OCI-LY7 (cell line): Measurements from ENCODE around the gene PIWIL1. TPM values are rescaled to one million over a fixed set of nuclear protein-coding genes. Genes with fewer than 3 reads are reported as not detected.

Experiments used
- BruUV-seq: library from RNA; stranded (reverse); fragments of 400-500 nt; replicated peaks from 2 replicates; lab custom pipeline; 2021; lab: Mats Ljungman, UMichigan
- CTCF ChIA-PET: fragments of 300-600 bp; sonication (Branson Sonifier 250); formaldehyde crosslinking; loops from one replicate; lab custom pipeline; 2022; ENCODE audit warnings: antibody characterized with exemption; ENCODE audit not compliant: unreplicated experiment; lab: Charles Lee
- POLR2A ChIA-PET: fragments of 300-600 bp; sonication (Branson Sonifier 250); formaldehyde crosslinking; loops from one replicate; lab custom pipeline; 2022; ENCODE audit warnings: antibody characterized with exemption; lab: Charles Lee
- DNase-seq: peaks from one replicate; pipeline ENCODE4 v3.0.0-alpha.2; 2015; ENCODE audit warnings: low spot score
- H2AFZ ChIP-seq: fragments of 200-600 bp; sonication (generic), shearing (Covaris generic); 2 replicates; pipeline ENCODE4 v1.6.1; 2014; ENCODE audit warnings: mild to moderate bottlenecking, antibody characterized with exemption, low read length, moderate library complexity
- H3K27ac ChIP-seq: fragments of 200-600 bp; sonication (generic); 2 replicates; pipeline ENCODE4 v1.5.1; 2014; ENCODE audit warnings: mixed run types, low read depth, mild to moderate bottlenecking, moderate library complexity, low read length, inconsistent platforms; ENCODE audit not compliant: poor library complexity, severe bottlenecking
- H3K36me3 ChIP-seq: fragments of 200-600 bp; sonication (generic); 2 replicates; pipeline ENCODE4 v1.6.1; 2014; ENCODE audit warnings: mild to moderate bottlenecking, antibody characterized with exemption, low read length, moderate library complexity, mixed read lengths; ENCODE audit not compliant: insufficient read depth
- H3K4me1 ChIP-seq: fragments of 200-600 bp; sonication (generic); 2 replicates; pipeline ENCODE4 v1.5.1; 2014; ENCODE audit warnings: mild to moderate bottlenecking, low read length; ENCODE audit not compliant: insufficient read depth, poor library complexity, severe bottlenecking
- H3K4me2 ChIP-seq: fragments of 200-600 bp; sonication (generic); 2 replicates; pipeline ENCODE4 v1.6.1; 2014; ENCODE audit warnings: mild to moderate bottlenecking, low read length
- H3K4me3 ChIP-seq: fragments of 200-600 bp; sonication (generic); 2 replicates; pipeline ENCODE4 v1.5.1; 2014; ENCODE audit warnings: mild to moderate bottlenecking, low read depth, low read length; ENCODE audit not compliant: poor library complexity, severe bottlenecking
- H3K79me2 ChIP-seq: fragments of 200-600 bp; sonication (generic); 2 replicates; pipeline ENCODE4 v1.6.1; 2016; ENCODE audit warnings: low read depth, mild to moderate bottlenecking, low read length, moderate library complexity, mixed read lengths; ENCODE audit not compliant: insufficient read depth
- H3K9me2 ChIP-seq: fragments of 200-600 bp; sonication (generic); 2 replicates; pipeline ENCODE4 v1.6.1; 2016; ENCODE audit warnings: mild to moderate bottlenecking, low read length, mixed read lengths; ENCODE audit not compliant: insufficient read depth
- H3K9me3 ChIP-seq: fragments of 200-600 bp; sonication (generic); 2 replicates; pipeline ENCODE4 v1.6.1; 2014; ENCODE audit warnings: mild to moderate bottlenecking, mixed run types, low read length, mixed read lengths
- H4K20me1 ChIP-seq: fragments of 200-600 bp; sonication (generic); 2 replicates; pipeline ENCODE4 v1.6.1; 2014; ENCODE audit warnings: mild to moderate bottlenecking, antibody characterized with exemption, low read length, moderate library complexity, mixed read lengths; ENCODE audit not compliant: insufficient read depth
- EZH2phosphoT487 ChIP-seq: fragments of 200-600 bp; sonication (generic); IDR thresholded peaks from 2 replicates; pipeline ENCODE4 v1.6.1; 2018; ENCODE audit warnings: low read depth, borderline replicate concordance, mild to moderate bottlenecking, mixed run types, antibody characterized with exemption, low read length, moderate library complexity, mixed read lengths
- intact Hi-C: fragments of 100-400 bp; cut with micrococcal nuclease; formaldehyde crosslinking; loops from one replicate; pipeline ENCODE4 v1.10.0; 2022; ENCODE audit not compliant: unreplicated experiment
- total RNA-seq, 2 experiments: library from RNA; depleted of rRNA in 1 of 2; stranded (reverse); fragments of >200 nt in 1 of 2; shearing (Covaris generic) in 1 of 2; gene quantifications; 2 replicates each; pipeline ENCODE4 v1.2.3, GENCODE V29; 2014 to 2022
- TF ChIP-seq, protein P1 (sequence below): fragments of 200-600 bp; sonication (generic); conservative IDR thresholded peaks from 2 replicates; pipeline ENCODE4 v1.5.1; 2014; ENCODE audit warnings: mild to moderate bottlenecking, antibody characterized with exemption, low read length, moderate library complexity, mixed read lengths

Gene PIWIL1
- total RNA-seq, 2 experiments from 2014 or later, result not detected

DNA sequence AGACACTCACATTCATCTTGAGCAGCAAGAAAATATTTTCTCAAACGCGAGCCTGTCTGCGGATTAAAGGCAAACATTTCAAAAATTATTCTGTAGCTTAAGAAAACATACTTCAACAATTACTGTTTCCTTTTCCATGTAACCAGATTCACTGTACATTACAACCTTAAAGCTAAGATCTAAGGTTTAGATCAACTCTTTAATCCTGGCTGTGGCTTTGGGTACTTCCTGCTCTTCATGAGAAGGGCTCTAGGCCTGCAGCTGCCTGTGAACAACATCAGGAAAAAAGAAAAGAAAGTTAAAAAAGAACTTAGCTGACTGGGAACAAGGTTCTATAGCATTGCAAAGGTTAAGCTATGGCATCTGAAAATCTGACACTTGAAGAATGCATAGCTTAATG, 21.4 kb upstream of the PIWIL1 start:
- no peaks in the 10 kb centered on the region for H4K20me1 ChIP-seq
- H3K27ac ChIP-seq, result no peak overlapping the region
- no peak overlapping the region for H3K4me2 ChIP-seq
- no peaks in the 10 kb centered on the region for H3K9me2 ChIP-seq
- no peak overlapping the region for H3K4me3 ChIP-seq
- intact Hi-C loops, result no loop called here
- no TSS peak for BruUV-seq
- H3K4me1 ChIP-seq, result no peaks in the 10 kb centered on the region
- no peak overlapping the region for H2AFZ ChIP-seq
- no peak for TF ChIP-seq EZH2phosphoT487
- no peaks in the 10 kb centered on the region for H3K9me3 ChIP-seq
- no peaks in the 10 kb centered on the region for H3K36me3 ChIP-seq
- H3K79me2 ChIP-seq, result no peaks in the 10 kb centered on the region
- CTCF ChIA-PET, result no interaction called here
- POLR2A ChIA-PET, result interaction anchor here (0.7 kb wide), 1 partner anchor 431 kb away, joined by 3 read pairs; no protein-coding TSS in a partner anchor
- no peak for DNase-seq

DNA sequence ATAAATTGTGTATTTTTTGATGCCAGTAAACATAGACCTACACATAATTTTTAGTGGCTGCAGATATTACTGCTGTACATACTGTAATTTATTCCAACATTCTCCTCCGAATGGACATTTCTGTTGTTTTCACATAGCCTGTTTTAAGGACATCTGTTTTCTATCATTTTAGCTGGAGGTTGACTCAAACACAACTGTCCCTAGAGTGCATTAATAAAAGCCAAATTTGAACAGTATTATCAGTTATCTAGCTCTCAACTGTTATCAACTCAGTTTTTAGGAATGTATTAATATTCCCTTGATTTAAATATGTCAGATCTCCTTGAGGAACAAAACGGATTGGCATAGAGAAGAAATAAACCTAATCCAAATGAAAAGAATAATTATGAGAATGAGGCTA, 17.2 kb upstream of the PIWIL1 start:
- Histone ChIP-seq H3K36me3 (no peaks in the 10 kb centered on the region), H3K9me2 (no peaks in the 10 kb centered on the region), H3K4me3 (no peak overlapping the region), H3K4me1 (no peaks in the 10 kb centered on the region), H4K20me1 (no peaks in the 10 kb centered on the region), H2AFZ (no peak overlapping the region), H3K4me2 (no peak overlapping the region), H3K27ac (no peak overlapping the region), H3K79me2 (no peaks in the 10 kb centered on the region), H3K9me3 (no peaks in the 10 kb centered on the region)
- TF ChIP-seq EZH2phosphoT487, result no peak
- TF ChIP-seq, protein P1, sequence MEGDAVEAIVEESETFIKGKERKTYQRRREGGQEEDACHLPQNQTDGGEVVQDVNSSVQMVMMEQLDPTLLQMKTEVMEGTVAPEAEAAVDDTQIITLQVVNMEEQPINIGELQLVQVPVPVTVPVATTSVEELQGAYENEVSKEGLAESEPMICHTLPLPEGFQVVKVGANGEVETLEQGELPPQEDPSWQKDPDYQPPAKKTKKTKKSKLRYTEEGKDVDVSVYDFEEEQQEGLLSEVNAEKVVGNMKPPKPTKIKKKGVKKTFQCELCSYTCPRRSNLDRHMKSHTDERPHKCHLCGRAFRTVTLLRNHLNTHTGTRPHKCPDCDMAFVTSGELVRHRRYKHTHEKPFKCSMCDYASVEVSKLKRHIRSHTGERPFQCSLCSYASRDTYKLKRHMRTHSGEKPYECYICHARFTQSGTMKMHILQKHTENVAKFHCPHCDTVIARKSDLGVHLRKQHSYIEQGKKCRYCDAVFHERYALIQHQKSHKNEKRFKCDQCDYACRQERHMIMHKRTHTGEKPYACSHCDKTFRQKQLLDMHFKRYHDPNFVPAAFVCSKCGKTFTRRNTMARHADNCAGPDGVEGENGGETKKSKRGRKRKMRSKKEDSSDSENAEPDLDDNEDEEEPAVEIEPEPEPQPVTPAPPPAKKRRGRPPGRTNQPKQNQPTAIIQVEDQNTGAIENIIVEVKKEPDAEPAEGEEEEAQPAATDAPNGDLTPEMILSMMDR, result no peak
- POLR2A ChIA-PET, result no interaction called here
- BruUV-seq, result no TSS peak
- no peak for DNase-seq
- intact Hi-C loops, result no loop called here
- CTCF ChIA-PET, result no interaction called here

DNA sequence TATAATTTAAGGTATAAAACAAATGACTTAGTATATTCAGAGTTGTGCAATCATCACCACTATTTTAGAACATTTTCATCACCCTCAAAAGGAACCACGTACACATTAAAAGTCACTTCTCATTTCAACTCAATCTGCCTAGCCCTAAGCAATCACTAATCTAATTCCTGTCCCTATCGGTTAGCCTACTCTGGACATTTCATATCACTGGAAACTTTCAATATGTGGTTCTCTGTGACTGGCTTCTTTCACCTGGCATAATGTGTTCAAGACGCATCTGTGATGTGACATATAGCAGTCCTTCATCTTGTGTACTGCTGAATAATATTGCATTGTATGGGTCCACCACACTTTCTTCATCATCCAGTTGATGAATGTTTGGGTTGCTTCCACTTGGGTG, 15.4 kb upstream of the PIWIL1 start:
- no peaks in the 10 kb centered on the region for H3K9me3 ChIP-seq
- POLR2A ChIA-PET, result interaction anchor here (1.2 kb wide), 1 partner anchor 28 kb away, joined by 4 read pairs; no protein-coding TSS in a partner anchor
- no peak for DNase-seq
- H3K27ac ChIP-seq, result no peak overlapping the region
- H3K79me2 ChIP-seq, result no peaks in the 10 kb centered on the region
- H3K36me3 ChIP-seq, result no peaks in the 10 kb centered on the region
- no peak overlapping the region for H2AFZ ChIP-seq
- no TSS peak for BruUV-seq
- CTCF ChIA-PET, result no interaction called here
- H3K4me3 ChIP-seq, result no peak overlapping the region
- H3K4me1 ChIP-seq, result no peaks in the 10 kb centered on the region
- no peak overlapping the region for H3K4me2 ChIP-seq
- TF ChIP-seq, protein P1, result no peak
- no peak for TF ChIP-seq EZH2phosphoT487
- no peaks in the 10 kb centered on the region for H3K9me2 ChIP-seq
- H4K20me1 ChIP-seq, result no peaks in the 10 kb centered on the region
- intact Hi-C loops, result no loop called here
